Stimulated activated CD8-positive, alpha-beta memory T cell treated with anti-CD3 and anti-CD28 coated beads, Interleukin-7, amount 100 ng/mL, for 24 hours (primary cell): ENCODE measurements around the gene TCP10L.
"Not testable (repeated sequence)": the region's sequence is repeated elsewhere in the genome, so short reads cannot be mapped to it uniquely, and the experiment has no call there.

ENCODE experiments used
- DNase-seq: peaks from one replicate; pipeline ENCODE4 v3.0.0-alpha.2; 2020; ENCODE audit warnings: low read depth

TCP10L gene

DNA sequence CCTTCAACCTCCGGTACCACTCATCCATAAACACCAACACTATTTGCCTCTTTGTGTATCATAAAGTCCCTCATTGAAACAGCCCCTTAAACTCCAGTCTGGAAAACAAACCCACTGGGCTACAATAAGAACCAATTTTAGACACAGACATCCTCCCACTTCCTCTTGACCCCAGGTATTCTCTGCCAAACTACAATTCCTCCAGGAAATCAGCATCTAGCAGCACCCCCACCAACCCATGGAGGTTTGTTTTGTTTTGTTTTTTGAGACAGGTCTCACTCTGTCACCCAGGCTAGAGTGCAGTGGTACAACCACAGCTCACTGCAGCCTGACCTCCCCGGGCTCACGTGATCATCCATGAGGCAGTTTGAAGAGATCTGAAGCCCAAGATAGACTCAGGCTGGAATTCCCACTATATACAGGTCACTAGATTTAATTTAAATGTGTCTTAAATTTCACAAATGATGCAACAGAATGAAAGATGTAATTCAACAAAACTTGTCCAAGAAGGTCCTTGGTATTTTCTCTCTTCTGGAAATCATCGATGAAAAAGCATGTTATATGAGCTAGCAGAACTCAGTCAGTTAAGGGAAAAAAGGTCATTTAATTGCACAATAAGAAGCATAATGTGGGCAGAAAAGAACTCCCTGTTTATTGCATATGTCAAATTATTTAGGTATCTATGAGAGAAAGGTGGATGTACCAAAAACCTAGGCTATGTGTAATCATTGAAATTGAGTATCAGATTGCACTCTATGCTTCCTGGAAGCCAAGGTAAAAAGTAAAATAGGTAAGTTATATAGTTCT is 30.3 kb downstream of the TCP10L start:
- no peak for DNase-seq

DNA sequence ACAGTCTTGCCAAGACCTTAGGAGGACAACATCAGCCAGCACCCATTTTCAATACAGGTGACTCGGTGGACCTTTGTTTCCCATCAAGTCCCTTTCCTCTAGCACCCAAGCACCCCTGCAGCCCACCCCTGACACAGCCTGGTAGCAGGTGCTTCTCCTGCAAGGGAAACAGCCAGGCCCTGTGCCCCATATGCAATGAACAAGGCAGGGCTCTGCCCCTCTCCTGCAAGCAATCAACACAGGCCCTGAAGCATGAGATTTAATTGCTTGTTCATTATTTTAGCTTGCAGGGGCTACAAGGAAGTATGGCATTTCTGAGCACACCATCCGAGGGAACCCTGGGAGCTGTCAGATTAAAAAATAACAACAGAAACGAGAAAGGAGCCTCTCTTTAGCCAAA is 35.4 kb downstream of the TCP10L start:
- DNase-seq: no peak

DNA sequence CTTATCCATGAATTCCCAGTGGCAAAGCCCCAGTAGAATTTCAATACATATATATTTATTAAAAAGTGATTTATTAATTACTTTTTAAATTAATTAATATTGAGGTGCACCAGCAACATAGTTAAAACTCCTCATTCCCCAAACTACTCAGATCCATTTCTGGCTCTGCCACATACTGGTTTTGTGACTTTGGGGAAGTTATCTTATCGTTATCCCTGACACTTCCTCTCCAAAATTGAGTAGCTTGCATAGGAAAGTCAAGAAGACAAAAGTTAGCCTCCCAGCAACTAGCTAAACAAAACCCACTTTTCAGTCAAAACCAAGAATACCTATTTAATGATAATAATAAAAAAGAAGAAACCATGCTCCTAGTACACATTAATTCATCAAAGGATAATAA is 35.9 kb downstream of the TCP10L start:
- DNase-seq: no peak

DNA sequence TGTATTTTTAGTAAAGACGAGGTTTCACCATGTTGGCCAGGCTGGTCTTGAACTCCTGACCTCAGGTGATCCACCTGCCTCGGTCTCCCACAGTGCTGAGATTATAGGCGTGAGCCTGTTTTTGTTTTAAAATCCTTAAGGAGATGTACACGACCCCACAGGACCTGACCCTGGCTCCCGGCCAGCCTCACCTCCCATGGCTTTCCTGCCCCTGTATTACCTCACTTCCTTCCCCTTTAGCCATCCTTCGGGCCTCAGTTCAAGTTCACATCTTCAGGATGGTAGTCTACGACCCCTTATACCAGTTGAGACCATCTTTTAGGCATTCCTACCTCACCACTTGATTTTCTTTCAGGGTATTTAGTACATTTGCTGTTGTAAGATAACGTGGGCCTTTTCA is 36.3 kb downstream of the TCP10L start:
- no peak for DNase-seq

DNA sequence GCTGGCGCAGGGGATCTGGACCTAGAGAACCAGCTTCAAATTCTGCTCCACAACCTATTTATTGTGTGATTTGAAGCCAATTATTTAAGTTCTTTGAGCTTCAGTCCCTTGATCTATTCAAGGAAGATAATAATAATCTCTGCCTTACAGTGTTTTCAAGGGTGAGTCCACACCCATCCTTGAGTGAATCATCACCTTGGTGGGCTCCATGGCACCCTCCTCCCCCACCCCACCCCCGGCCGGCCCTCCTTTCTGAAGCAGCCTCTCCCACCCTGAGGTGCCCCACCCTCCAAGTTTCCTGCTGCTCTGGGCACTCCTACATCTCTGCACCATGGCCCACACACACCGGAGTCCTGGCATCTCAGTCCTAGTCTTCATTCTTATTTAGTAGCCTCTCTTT is 38.3 kb downstream of the TCP10L start:
- no peak for DNase-seq

DNA sequence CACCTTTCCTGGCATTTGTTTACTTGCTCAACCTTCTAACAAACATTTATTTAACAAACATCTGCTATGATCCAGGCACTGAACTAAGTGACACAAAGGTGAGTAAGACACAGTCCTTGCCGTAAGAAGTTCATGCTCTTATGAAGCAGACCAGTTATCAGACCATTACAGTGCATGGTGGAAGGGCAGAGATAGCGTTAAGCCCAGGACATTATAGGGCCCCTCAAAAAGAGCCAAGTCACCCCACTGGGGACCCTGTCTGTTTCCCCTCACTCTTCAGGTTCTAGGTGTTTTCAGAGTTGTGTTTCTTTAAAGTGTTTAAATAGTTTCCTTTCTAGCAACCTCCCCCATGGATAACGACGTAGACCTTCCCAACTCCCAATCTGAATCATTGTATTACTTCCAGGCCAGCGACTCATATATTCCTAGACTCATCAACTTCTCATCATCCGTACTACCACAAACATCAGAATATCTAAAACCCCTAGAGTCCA is 39.3 kb downstream of the TCP10L start:
- DNase-seq: no peak

DNA sequence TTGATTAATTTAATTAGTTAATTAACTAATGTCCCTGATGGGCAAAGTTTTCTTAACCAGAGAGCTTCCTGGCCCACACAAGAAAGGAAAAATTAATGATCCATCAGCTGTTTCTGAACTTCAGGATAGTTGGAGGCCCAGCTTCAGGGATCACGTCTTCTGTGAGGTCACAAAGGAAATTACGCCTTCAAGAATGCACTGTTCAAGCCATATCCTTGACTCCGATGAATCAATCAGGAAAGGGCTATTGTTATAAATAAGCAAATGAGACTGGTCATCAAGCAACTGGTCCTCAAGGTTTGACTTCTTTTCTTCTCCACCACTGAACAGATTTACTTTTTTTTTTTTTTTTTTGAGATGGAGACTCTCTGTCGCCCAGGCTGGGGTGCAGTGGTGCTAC is 40.6 kb downstream of the TCP10L start:
- DNase-seq: no peak

DNA sequence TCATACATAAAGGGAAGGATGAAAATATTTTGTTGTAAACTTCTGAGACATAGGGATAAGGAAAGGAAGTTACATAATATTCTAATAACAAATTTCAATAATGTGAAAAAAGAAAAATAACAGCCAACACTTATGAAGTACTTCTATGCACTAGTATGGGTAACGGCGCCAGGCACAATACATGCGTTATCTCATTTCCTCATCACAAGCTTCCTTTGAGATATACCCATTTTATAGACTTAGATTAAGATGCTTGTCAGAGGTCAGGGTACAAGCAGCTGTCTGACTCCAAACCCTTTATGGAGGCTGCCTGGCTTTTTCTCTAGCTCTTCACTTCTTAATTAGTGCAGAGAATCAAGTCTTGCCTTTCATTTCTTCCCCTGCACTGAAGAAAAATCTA is 41.3 kb downstream of the TCP10L start:
- no peak for DNase-seq

DNA sequence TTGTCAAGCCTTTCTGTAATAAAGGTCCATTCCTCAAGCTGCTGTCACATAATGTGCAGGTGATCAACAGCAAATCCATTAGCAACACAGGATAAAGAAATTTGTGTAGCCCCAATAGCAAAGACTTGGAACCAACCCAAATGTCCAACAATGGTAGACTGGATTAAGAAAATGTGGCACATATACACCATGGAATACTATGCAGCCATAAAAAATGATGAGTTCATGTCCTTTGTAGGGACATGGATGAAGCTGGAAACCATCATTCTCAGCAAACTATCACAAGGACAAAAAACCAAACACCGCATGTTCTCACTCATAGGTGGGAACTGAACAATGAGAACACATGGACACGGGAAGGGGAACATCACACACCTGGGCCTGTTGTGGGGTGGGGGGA is 42.3 kb downstream of the TCP10L start:
- not testable (repeated sequence) for DNase-seq

DNA sequence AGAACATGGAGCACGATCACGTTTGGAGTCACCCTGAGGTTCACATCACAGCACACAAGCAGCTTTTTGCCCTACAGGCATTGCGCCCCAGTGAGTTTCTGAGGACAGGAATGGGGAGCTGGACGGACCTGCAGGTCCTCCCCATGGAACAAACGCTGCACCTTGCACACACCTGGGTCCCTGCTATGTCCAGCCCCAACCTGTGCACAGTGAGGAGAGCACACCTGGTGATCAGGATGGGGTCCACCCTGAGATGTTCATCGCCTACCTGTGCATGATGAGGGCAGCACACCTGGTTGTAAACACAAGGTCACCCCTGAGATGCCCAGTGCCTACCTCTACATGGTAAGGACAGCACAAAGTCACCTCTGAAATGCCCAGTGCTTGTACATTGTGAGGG is 45.9 kb downstream of the TCP10L start:
- DNase-seq: no peak

DNA sequence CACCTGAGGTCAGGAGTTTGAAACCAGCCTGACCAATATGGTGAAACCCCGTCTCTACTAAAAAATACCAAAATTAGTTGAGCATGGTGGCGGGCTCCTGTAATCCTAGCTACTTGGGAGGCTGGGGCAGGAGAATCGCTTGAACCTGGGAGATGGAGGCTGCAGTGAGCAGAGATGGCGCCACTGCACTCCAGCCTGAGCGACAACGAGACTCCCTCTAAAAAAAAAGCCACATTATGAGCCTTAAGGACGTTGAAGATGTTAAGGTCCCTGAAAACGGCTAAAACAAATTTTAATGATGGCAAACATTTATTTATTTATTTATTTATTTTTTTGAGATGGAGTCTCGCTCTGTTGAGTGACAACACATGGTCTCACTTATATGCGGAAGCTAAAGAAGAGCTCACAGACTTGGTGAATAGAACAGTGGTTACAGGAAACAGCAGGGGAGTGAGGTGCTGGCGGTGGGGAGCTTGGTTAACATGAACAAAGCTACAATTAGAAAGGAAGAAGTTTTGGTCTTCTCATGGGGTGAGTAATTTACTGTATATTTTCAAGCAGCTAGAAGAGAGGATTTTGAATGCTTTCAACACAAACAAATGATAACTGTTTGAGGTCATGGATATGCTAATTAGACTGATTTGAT is 47.1 kb downstream of the TCP10L start:
- no peak for DNase-seq

DNA sequence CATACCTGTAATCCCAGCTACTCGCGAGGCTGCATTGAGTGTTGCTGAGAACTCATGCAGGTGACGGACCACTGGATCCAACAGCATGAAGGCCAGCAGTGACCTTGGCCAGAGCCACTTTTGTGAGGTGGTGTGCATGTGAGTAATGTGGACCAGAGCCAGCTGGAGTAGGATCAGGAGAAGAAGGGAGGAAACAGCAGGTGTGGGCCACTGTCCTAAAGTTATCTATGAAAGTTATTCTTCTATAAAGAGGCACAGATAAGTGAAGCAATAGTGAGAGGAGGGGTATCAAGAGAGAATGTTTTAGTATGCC is 47.8 kb downstream of the TCP10L start:
- DNase-seq: no peak

DNA sequence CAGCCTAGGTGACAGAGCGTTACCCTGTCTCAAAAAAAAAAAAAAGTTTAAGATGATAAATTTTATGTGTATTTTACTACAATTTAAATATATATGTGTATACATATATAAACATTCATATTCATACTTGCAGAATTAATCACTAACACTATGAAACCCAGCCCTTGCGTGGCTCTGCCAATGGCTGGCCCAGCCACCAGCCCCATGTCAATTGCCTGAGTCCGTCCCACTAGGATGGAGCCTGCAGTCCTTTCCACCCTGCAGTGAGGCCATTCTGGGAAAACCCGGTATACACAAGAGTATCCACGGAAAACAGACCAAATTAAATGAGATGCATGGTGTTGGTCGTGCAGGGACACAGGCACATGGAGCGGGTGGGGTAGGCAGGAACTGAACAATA is 49.7 kb downstream of the TCP10L start:
- no peak for DNase-seq

DNA sequence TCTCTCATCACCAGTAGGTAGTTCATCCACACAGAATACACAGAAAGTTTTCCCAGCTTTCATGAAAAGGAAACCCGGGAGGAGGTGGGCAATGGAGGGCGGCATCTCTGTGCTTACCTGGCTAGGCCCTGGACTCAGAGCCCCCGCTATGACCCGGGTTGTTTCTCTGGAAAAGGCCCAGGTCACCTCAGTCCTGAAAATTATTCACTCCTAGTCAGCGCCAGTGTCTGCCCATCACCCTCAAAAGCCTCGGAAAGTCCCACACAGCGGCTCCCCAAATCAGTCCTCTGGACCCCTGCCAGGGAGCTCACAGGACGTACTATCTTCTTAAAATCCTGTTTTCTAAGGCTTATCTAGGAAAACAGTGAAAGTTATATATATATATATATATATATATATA is 51.2 kb downstream of the TCP10L start:
- DNase-seq: no peak

DNA sequence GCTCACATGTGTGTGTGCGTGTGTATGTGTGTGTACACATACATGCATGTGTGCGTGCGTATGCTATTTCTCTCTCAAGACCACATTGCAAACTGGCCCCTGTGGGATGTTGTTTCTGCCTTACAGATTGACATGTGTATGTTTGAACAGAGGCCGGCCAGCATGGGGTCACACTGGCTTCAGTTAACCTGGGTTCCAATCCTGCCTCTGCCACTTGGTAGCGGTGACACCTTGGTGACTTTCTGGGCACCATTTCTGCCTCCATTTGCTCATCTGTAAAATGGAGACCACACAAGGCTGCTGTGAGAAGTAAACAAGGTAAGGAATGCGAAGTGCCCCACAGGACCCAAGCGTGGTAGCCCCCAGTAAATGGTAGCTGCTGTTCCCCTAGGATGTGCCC is 51.7 kb downstream of the TCP10L start:
- DNase-seq: no peak

DNA sequence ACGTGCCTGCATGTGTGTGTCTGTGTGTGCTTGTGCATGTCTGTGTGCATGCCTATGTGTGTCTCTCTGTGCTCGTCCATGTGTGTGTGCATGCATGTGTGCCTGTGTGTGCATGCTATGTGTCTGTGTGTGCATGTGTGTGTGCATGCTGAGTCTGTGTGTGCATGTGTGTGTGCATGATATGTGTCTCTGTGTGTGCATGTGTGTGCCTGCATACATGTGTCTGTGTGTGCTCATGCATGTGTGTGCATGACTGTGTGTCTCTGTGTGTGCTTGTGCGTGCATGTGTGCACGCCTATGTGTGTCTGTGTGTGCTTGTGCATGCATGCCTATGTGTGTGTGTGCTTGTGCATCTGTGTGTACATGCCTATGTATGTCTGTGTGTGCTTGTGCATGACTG is 52.3 kb downstream of the TCP10L start:
- DNase-seq: no peak

DNA sequence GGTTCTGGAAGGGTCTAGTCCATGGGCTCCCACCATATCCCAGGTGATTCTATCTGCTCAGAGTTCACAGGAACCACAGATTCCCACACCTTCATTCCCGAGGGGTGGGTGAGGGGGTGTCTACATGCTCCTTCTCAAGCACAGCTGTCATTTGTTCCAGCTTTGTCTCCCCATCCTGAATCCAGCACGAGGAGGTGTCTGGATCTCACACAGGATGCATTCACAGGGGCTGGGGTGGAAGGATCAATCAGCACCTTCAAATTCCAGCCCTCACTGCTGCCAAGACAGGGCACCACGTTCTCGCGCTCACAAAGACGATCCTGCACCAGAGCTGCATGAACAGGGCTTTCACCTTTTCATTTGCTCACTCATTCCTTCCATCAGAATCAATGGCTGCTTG is 52.7 kb downstream of the TCP10L start:
- DNase-seq: no peak

DNA sequence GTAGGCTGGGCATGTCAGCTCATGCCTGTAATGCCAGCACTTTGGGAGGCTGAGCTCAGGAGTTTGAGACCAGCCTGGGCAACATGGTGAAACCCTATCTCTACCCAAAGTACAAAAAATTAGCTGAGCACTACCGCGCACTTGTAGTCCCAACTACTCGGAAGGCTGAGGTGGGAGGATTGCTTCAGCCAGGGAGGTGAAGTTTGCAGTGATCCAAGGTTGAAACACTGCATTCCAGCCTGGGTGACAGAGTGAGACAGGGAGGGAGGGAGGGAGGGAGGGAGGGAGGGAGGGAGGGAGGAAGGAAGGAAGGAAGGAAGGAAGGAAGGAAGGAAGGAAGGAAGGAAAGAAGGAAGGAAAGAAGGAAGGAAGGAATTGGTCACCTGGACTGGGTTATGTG is 53.8 kb downstream of the TCP10L start:
- DNase-seq: not testable (repeated sequence)

DNA sequence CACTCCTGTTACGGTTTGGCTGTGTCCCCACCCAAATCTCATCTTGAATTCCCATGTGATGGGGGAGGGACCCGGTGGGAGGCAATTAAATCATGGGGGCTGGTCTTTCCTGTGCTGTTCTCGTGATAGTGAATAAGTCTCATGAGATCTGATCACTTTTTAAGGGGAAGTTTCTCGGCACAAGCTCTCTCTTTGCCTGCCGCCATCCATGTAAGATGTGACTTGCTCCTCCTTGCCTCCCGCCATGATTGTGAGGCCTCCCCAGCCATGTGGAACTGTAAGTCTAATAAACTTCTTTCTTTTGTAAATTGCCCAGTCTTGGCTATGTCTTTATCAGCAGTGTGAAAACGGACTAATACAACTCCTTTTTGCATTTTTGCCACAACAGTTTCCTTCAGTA is 54.5 kb downstream of the TCP10L start:
- DNase-seq: not testable (repeated sequence)

DNA sequence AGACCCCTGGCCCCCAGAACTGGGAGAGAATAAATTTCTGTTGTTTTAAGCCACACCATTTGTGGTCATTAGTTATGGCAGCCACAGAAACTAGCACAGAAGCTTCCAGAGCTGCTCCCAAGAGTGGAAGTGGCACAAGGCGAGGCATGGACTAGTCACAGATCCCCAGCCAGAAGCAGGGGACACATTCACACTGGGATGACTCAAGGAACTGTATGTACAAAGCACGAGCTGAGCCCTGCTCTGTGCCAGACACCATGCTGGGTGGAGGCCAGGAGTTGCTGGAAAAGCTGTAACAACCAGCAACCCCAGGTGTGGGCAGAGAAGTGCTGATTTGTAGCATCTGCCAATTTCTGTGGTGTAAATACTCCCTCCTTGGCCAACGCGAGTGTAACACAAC is 55.6 kb downstream of the TCP10L start:
- no peak for DNase-seq

DNA sequence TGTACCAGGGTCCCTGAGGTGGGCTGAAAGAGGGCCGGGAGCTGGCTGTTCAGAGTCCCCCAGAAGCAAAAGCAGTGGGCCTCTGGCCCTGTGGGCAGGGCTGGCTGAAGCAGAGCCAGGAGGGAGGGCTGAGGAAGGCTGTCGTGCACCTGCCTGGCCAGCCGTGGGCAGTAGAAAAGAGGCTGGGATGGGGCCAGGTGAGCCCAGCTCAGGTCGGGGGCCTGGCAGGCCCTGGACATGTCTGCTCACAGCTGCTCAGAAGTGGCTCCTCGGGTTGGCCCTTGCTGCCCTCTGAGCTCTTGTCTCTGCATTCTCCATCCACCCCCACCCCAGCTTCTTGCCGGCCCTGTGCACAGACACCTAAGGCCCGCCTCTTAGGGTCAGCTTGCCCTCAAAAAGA is 60.0 kb downstream of the TCP10L start:
- no peak for DNase-seq

DNA sequence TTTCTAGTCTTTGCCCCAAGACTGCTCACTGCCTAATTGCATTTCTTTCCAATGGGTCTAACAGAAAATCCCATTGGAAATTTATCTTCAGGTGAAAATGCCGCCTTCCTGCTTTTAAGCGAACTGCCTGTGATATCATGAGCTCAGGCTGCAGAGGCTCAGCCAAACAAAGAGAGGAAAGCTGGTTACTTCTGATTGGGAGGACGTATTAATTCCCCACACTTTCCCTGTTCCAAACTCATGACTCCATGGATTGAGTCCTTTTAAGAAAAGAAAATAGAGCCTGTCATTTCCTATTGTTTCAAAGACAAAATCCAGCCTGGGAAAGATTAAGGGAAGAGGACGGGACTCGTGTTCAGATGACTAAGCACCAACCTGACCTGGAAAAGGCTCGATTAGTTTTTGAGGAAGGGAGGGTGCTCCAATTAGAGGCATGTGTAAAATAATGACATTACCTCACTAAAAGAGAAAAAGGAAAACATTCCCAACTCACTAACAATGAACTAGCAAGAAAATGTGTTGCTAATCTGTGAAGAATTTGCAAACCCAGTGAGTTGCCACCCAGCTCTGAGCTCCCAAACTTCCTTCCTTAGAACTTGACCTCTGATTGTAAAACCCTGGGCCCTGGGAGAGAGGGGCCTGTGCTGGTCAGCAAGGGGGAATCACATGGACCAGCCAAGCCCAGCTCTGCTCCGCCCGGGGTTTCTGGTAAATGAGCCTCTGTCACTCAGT is 61.2 kb downstream of the TCP10L start:
- DNase-seq: no peak
